ENCODE data around the gene PSMD8. TPM values are rescaled to one million over a fixed set of nuclear protein-coding genes. Genes with fewer than 3 reads are reported as not detected.

Gene PSMD8
- total RNA-seq, 1 experiment from 2014 or later: 195 TPM

DNA sequence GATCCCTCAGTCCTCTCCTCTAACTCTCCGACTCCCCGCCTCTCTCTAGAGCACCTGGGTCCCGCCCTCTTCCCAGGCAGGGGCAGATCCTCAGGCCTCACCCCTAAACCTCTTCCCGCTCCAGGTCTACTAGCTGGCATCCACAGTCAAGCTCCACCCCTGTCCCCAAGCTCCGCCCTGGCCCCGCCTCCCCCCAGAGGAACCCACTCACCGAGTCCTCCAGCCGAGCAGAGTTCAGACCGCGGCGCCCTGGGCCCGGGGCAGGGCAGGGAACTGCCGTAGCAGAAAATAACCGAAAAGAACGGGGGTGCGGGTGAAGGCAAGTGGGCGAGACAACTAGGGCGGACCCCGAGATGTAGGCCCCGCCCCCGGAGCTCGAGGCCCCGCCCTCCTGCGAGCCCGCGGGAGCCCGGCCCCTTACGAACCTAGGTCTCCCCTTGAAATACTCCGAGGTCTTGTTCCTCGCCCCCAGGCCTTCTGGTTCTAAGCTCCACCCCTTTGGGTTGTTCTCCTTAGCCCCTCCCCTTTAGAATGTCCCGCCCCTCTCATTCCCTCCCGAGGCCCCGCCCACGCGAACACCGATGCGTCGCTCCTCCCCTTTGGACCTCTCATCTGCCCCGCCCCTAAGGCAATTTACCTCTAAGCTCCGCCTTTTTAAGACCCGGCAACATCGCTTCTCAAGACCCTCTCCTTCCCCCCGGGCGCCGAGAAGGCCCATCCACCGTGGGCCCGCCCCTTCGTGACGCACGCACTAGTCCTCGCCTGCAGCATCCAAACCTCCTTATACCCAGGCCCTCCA, 13.4 kb downstream of the PSMD8 start, which contains the start of gene GGN:
TSS of gene GGN (minus strand) at position 485 of the 799 bp plus-strand sequence. CDS start 773 bp downstream, outside the sequence.
- Histone ChIP-seq H3K9ac (ENCODE audit: low read length) (peak within 1 kb of the TSS; percentile 58), H3K27me3 (ENCODE audit: insufficient read depth, low read length) (no peaks in the 10 kb centered on the region), H3K4me1 (ENCODE audit: control insufficient read depth in 1 of 2, insufficient read depth in 2 of 2, low read length in 2 of 2) (peaks cover 11 to 47% of the 10 kb centered on the region in 2 experiments), H3K9me3 (ENCODE audit: control insufficient read depth in 1 of 2, insufficient read depth in 1 of 2, low read depth in 1 of 2, low read length in 2 of 2) (no peaks in the 10 kb centered on the region), H3K27ac (ENCODE audit: low read depth, low read length) (peak within 1 kb of the TSS; percentile 63), H3K4me3 (replicated peaks in 1 of 2; ENCODE audit: low read depth in 1 of 2, low read length in 2 of 2) (peak within 1 kb of the TSS; percentile 64 to 68), H3K4me2 (ENCODE audit: low read length) (peak within 1 kb of the TSS; percentile 93), H2AFZ (ENCODE audit: low read depth, low read length, poor library complexity, severe bottlenecking) (no peak within 1 kb of the TSS), H4K20me1 (ENCODE audit: insufficient read depth) (no peaks in the 10 kb centered on the region), H3K79me2 (ENCODE audit: insufficient read depth, low read length) (peaks cover 5% of the 10 kb centered on the region; the same call in 1 of the 2 replicates), H3K9me2 (ENCODE audit: insufficient read depth) (no peaks in the 10 kb centered on the region), H3K36me3 (ENCODE audit: control insufficient read depth in 1 of 2, insufficient read depth in 2 of 2, low read length in 2 of 2) (peaks cover 10% of the 10 kb centered on the region in 2 experiments; a peak in 2 of 4 replicates)
- ATAC-seq (peak; percentile 82), DNase-seq (ENCODE audit: low read depth, low spot score) (peak; percentile 88)
- RAD21 ChIA-PET (ENCODE audit: low non-redundant PET in 1 of 2, low total read pairs in 2 of 2, uncharacterized antibody in 2 of 2, unreplicated experiment in 2 of 2): interaction anchor here (0.7 to 3.2 kb wide), 7 partner anchors 13 to 690 kb away, joined by 3 to 11 read pairs (median 4); partner anchors contain the start of genes FAM98C (in 2 of the 2), PSMD8 (in 2 of the 2) and SPINT2 (in 1 of the 2)
- CTCF ChIA-PET: interaction anchor here (0.7 to 4.0 kb wide), 8 partner anchors 13 to 543 kb away, joined by 3 to 49 read pairs (median 5); partner anchors contain the start of genes CATSPERG, FAM98C, MRPS12 and PSMD8
- TF ChIP-seq SP1 (IDR thresholded peaks at IDR 0.05; ENCODE audit: low read depth) (peak; percentile 20; the same call in 1 of the 2 replicates), EZH2phosphoT487 (IDR thresholded peaks at IDR 0.05; ENCODE audit: borderline replicate concordance) (no peak), POLR2AphosphoS5 (IDR thresholded peaks at IDR 0.05; ENCODE audit: low read depth, low read length) (peak; percentile 67), MAX (IDR thresholded peaks at IDR 0.05) (no peak), EZH2 (IDR thresholded peaks at IDR 0.05) (no peak), ZBTB33 (IDR thresholded peaks at IDR 0.05; ENCODE audit: extremely low read depth, insufficient replicate concordance, low read length) (no peak), EGR1 (IDR thresholded peaks at IDR 0.05; ENCODE audit: low read depth) (peak; percentile 75), ELF1 (IDR thresholded peaks at IDR 0.05; ENCODE audit: borderline replicate concordance, low read depth) (no peak)
- POLR2A ChIA-PET: interaction anchor here (0.5 to 2.3 kb wide), 12 partner anchors 12 to 1798 kb away, joined by 3 to 44 read pairs (median 5); partner anchors contain the start of genes C19orf33, CATSPERG, ECH1 and FAM98C
- intact Hi-C loops (cut with micrococcal nuclease): no loop called here
- no TSS peak for BruUV-seq (replicated peaks)
